Measurements from ENCODE around the gene AGAP2.
A peak's percentile ranks its signal among the peaks of the same experiment; 100 is the strongest.

The AGAP2 gene

GRCh38 chr12:57731411-57732080, 7.0 kb downstream of the AGAP2 start:
- Mint-ChIP-seq H3K4me1 (peaks cover 0 to 5% of the 10 kb centered on the region in 2 donors), H3K36me3 (peaks cover 49 to 77% of the 10 kb centered on the region in 2 donors), H3K4me3 (no peak overlapping the region), H3K27me3 (no peaks in the 10 kb centered on the region), H3K27ac (no peak overlapping the region), H3K9me3 (no peaks in the 10 kb centered on the region)
- DNase-seq = no peak
- no peak for ATAC-seq (replicated peaks)

GRCh38 chr12:57730336-57731067, 8.0 kb downstream of the AGAP2 start:
- no peaks in the 10 kb centered on the region for H3K27me3 Mint-ChIP-seq

GRCh38 chr12:57729321-57729844, 9.2 kb downstream of the AGAP2 start:
- Mint-ChIP-seq H3K27me3 (no peaks in the 10 kb centered on the region), H3K36me3 (peaks cover 56 to 78% of the 10 kb centered on the region in 2 donors), H3K27ac (no peak overlapping the region), H3K9me3 (peaks cover 0 to 3% of the 10 kb centered on the region in 2 donors), H3K4me3 (no peak overlapping the region), H3K4me1 (peaks cover 7 to 18% of the 10 kb centered on the region in 2 donors)
- no peak for DNase-seq
- ATAC-seq (replicated peaks) = no peak

More at GRCh38 chr12:57730336-57731067, 8.0 kb downstream of the AGAP2 start:
- DNase-seq (no peak), ATAC-seq (replicated peaks) (no peak)
- H3K9me3 Mint-ChIP-seq = peaks cover 0 to 3% of the 10 kb centered on the region in 2 donors
- peaks cover 2 to 8% of the 10 kb centered on the region in 2 donors for H3K4me1 Mint-ChIP-seq
- H3K36me3 Mint-ChIP-seq = peaks cover 52 to 80% of the 10 kb centered on the region in 2 donors
- H3K27ac Mint-ChIP-seq = no peak overlapping the region
- no peak overlapping the region for H3K4me3 Mint-ChIP-seq

- ATAC-seq (replicated peaks) (no peak), DNase-seq (no peak)
- peaks cover 0 to 3% of the 10 kb centered on the region in 2 donors for H3K9me3 Mint-ChIP-seq
- peaks cover 11 to 18% of the 10 kb centered on the region in 2 donors for H3K4me1 Mint-ChIP-seq
- H3K27ac Mint-ChIP-seq = no peak overlapping the region
- H3K27me3 Mint-ChIP-seq = no peaks in the 10 kb centered on the region
- H3K4me3 Mint-ChIP-seq = no peak overlapping the region
- peaks cover 54 to 72% of the 10 kb centered on the region in 2 donors for H3K36me3 Mint-ChIP-seq
Observed at GRCh38 chr12:57727758-57728395, 10.7 kb downstream of the AGAP2 start.

- H3K4me1 Mint-ChIP-seq = peaks cover 11 to 18% of the 10 kb centered on the region in 2 donors
- ATAC-seq (replicated peaks) (no peak), DNase-seq (no peak)
- peaks cover 49 to 66% of the 10 kb centered on the region in 2 donors for H3K36me3 Mint-ChIP-seq
- no peak overlapping the region for H3K4me3 Mint-ChIP-seq
- H3K27me3 Mint-ChIP-seq = no peaks in the 10 kb centered on the region
- peaks cover 0 to 3% of the 10 kb centered on the region in 2 donors for H3K9me3 Mint-ChIP-seq
- no peak overlapping the region for H3K27ac Mint-ChIP-seq
Observed at GRCh38 chr12:57726884-57727757, 11.4 kb downstream of the AGAP2 start.

GRCh38 chr12:57726151-57726883, 12.2 kb downstream of the AGAP2 start:
- H3K4me3 Mint-ChIP-seq = peak overlapping the region; percentile 8 to 73
- peak in 1 of 2 donors; percentile 28 for ATAC-seq (replicated peaks)
- H3K4me1 Mint-ChIP-seq = peaks cover 14 to 18% of the 10 kb centered on the region in 2 donors
- H3K27me3 Mint-ChIP-seq = no peaks in the 10 kb centered on the region
- no peak overlapping the region for H3K27ac Mint-ChIP-seq
- no peak for DNase-seq
- peaks cover 0 to 3% of the 10 kb centered on the region in 2 donors for H3K9me3 Mint-ChIP-seq
- peaks cover 49 to 66% of the 10 kb centered on the region in 2 donors for H3K36me3 Mint-ChIP-seq

DNA sequence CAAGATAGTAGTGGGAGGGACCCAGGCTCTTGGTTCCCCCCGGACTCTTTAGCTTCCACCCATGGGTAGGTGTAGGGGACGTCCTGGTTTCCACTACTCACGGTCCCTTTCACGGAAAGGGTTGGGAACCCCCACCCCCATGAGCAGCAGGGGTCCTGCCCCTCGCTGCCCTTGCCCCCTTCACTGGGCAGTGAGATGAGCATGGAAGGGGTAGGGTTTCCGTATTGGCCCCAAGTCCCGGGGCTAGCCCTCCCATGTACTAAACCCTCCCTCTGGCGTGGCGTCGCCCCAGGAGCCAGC, 12.7 kb downstream of the AGAP2 start:
- H3K27me3 Mint-ChIP-seq = no peaks in the 10 kb centered on the region
- ATAC-seq (replicated peaks) = no peak
- peaks cover 48 to 65% of the 10 kb centered on the region in 2 donors for H3K36me3 Mint-ChIP-seq
- peaks cover 0 to 3% of the 10 kb centered on the region in 2 donors for H3K9me3 Mint-ChIP-seq
- no peak for DNase-seq
- peaks cover 14 to 18% of the 10 kb centered on the region in 2 donors for H3K4me1 Mint-ChIP-seq
- no peak overlapping the region for H3K27ac Mint-ChIP-seq
- no peak overlapping the region for H3K4me3 Mint-ChIP-seq

GRCh38 chr12:57724936-57725740, 13.4 kb downstream of the AGAP2 start:
- Mint-ChIP-seq H3K27ac (peak overlapping the region; percentile 80), H3K4me1 (peaks cover 14 to 18% of the 10 kb centered on the region in 2 donors), H3K4me3 (peak overlapping the region in 1 of 2 donors; percentile 33), H3K36me3 (peaks cover 52 to 65% of the 10 kb centered on the region in 2 donors), H3K27me3 (no peaks in the 10 kb centered on the region), H3K9me3 (peaks cover 0 to 3% of the 10 kb centered on the region in 2 donors)
- ATAC-seq (replicated peaks) (peak in 1 of 2 donors; percentile 26), DNase-seq (no peak)

GRCh38 chr12:57724003-57724935, 14.3 kb downstream of the AGAP2 start:
- H3K4me1 Mint-ChIP-seq = peaks cover 14 to 18% of the 10 kb centered on the region in 2 donors
- peak overlapping the region; percentile 80 for H3K27ac Mint-ChIP-seq
- peak overlapping the region in 1 of 2 donors; percentile 33 for H3K4me3 Mint-ChIP-seq
- H3K36me3 Mint-ChIP-seq = peaks cover 56 to 72% of the 10 kb centered on the region in 2 donors
- ATAC-seq (replicated peaks) (peak in 1 of 2 donors; percentile 17), DNase-seq (no peak)
- H3K9me3 Mint-ChIP-seq = peaks cover 0 to 3% of the 10 kb centered on the region in 2 donors
- no peaks in the 10 kb centered on the region for H3K27me3 Mint-ChIP-seq

DNA sequence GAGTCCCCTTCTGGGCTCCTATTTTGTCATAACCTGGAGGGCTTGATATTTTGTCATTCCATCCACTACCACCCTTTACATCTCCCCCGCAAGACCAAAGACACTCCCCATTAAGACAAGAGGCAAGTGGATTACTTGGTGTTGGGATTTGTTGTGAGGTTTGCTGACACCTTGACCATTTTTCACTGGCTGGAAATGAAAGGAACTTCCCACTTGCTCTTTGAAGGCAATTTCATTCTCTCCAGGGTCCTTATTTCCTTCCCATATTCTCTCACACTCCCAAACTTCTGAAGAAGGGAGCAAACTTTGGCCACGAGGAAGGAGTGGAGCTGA, 14.9 kb downstream of the AGAP2 start:
- no peaks in the 10 kb centered on the region for H3K27me3 Mint-ChIP-seq
- ATAC-seq (replicated peaks) (no peak), DNase-seq (no peak)
- H3K4me1 Mint-ChIP-seq = peaks cover 15 to 18% of the 10 kb centered on the region in 2 donors
- H3K9me3 Mint-ChIP-seq = peaks cover 0 to 3% of the 10 kb centered on the region in 2 donors
- no peak overlapping the region for H3K4me3 Mint-ChIP-seq
- peaks cover 61 to 75% of the 10 kb centered on the region in 2 donors for H3K36me3 Mint-ChIP-seq
- H3K27ac Mint-ChIP-seq = no peak overlapping the region

DNA sequence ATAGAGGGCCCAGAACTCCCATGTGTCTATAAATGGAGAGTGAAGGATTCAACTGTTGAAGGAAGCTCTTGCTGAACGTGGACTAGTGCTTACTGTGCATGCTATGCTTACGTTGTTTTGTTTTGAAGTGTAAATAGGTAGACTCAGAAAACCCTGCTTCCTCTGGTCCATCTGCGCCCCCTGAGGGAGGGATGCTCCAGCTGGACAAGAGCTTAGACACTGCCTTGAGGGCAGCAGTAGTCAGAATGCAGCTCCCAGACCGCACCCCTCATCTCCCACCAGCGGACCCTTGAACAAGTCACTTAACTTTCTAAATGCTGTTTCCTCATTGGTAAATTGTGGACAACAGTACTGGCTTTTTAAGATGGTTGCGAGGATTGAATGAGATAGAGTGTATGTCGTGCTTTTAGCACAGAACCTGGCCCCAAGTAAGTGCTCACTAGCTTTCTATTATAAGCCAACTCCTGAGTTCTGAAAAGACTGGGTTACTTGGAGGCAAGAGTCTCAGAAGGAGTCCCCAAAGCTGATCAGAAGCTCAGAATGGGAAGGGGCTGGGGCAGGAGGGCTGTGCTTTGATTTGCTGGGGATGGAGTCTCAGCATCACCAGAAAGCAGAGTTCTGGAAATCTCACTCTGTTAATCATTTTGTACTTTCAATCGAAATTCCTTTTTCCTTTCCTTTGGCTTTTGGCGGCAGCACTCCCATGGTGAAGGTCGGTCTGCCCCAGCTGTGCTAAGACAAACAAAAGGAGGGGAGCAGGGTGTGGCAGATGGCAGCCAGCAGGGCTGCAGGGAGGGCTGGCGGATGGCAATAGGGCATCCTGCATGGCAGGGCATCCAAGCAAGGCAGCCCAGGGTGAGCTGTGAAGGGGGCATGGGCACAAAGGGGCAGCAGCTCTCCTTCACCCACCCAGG, 15.6 kb downstream of the AGAP2 start:
- no peak overlapping the region for H3K4me3 Mint-ChIP-seq
- H3K36me3 Mint-ChIP-seq = peaks cover 62 to 74% of the 10 kb centered on the region in 2 donors
- H3K4me1 Mint-ChIP-seq = peaks cover 15 to 18% of the 10 kb centered on the region in 2 donors
- DNase-seq (no peak), ATAC-seq (replicated peaks) (no peak)
- H3K27ac Mint-ChIP-seq = peak overlapping the region; percentile 75
- H3K27me3 Mint-ChIP-seq = no peaks in the 10 kb centered on the region
- peaks cover 0 to 3% of the 10 kb centered on the region in 2 donors for H3K9me3 Mint-ChIP-seq
